Fibroblast of lung (primary cell): ENCODE data around the gene UBAP1. TPM values are rescaled to one million over a fixed set of nuclear protein-coding genes. Genes with fewer than 3 reads are reported as not detected.
A peak's percentile ranks its signal among the peaks of the same experiment; 100 is the strongest.

ENCODE experiments used
- DNase-seq, 2 donors: peaks; one replicate each; pipeline versions ENCODE4 v3.0.0 to v3.0.0-alpha.2; 2010; ENCODE audit warnings: low read depth in 2 of 2
- H2AFZ ChIP-seq: 2 replicates; pipeline ENCODE4 v1.5.1; 2012; ENCODE audit warnings: low read length, control low read depth, inconsistent platforms
- H3K27ac ChIP-seq: 2 replicates; pipeline ENCODE4 v1.5.1; 2011; ENCODE audit warnings: low read length, control low read depth; ENCODE audit not compliant: insufficient read depth
- H3K27me3 ChIP-seq: 2 replicates; pipeline ENCODE4 v1.5.1; 2011; ENCODE audit warnings: mild to moderate bottlenecking, low read length; ENCODE audit not compliant: control insufficient read depth, insufficient read depth
- H3K36me3 ChIP-seq: 2 replicates; pipeline ENCODE4 v1.5.1; 2011; ENCODE audit warnings: low read length; ENCODE audit not compliant: control insufficient read depth, insufficient read depth
- H3K4me1 ChIP-seq: 2 replicates; pipeline ENCODE4 v1.5.1; 2011; ENCODE audit warnings: low read length; ENCODE audit not compliant: control insufficient read depth, insufficient read depth; ENCODE audit errors: extremely low read depth
- H3K4me2 ChIP-seq: 2 replicates; pipeline ENCODE4 v1.5.1; 2011; ENCODE audit warnings: low read length, control low read depth; ENCODE audit not compliant: insufficient read depth; ENCODE audit errors: extremely low read depth
- H3K4me3 ChIP-seq, 4 experiments: fragments of 200-600 bp in 1 of 4; sonication (generic) in 1 of 4; replicated peaks in 1 of 4; 2 replicates each; pipeline ENCODE4 v1.5.1; 2011 to 2016; ENCODE audit warnings: low read length in 4 of 4, low read depth in 3 of 4, mild to moderate bottlenecking in 3 of 4, control low read depth in 2 of 4, inconsistent platforms in 1 of 4, mixed read lengths in 1 of 4; ENCODE audit not compliant: insufficient read depth in 1 of 4; ENCODE audit errors: control extremely low read depth in 1 of 4
- H3K79me2 ChIP-seq: 2 replicates; pipeline ENCODE4 v1.5.1; 2012; ENCODE audit warnings: mild to moderate bottlenecking, low read length, inconsistent platforms; ENCODE audit not compliant: control insufficient read depth, insufficient read depth
- H3K9ac ChIP-seq: 2 replicates; pipeline ENCODE4 v1.5.1; 2011; ENCODE audit warnings: mild to moderate bottlenecking, low read length, control low read depth; ENCODE audit not compliant: insufficient read depth
- H3K9me3 ChIP-seq: 2 replicates; pipeline ENCODE4 v1.5.1; 2012; ENCODE audit warnings: low read depth, low read length; ENCODE audit not compliant: control insufficient read depth, insufficient read depth
- H4K20me1 ChIP-seq: 2 replicates; pipeline ENCODE4 v1.5.1; 2011; ENCODE audit warnings: low read length; ENCODE audit not compliant: control insufficient read depth, insufficient read depth; ENCODE audit errors: extremely low read depth
- CTCF ChIP-seq, 2 donors: IDR thresholded peaks in 1 of 2; conservative IDR thresholded peaks in 1 of 2; 1 replicate in 1 of 2; 2 replicates in 1 of 2; pipeline ENCODE4 v1.5.1; 2011 to 2012; ENCODE audit warnings: low read length in 2 of 2, control low read depth in 1 of 2, inconsistent platforms in 1 of 2, low read depth in 1 of 2, mild to moderate bottlenecking in 1 of 2
- EZH2 ChIP-seq: IDR thresholded peaks from 2 replicates; pipeline ENCODE4 v1.5.1; 2012; ENCODE audit warnings: low read length, control low read depth, mild to moderate bottlenecking; ENCODE audit errors: missing control alignments
- polyA plus RNA-seq, 2 donors: library from polyadenylated mRNA; depleted of rRNA in 1 of 2; stranded (reverse) in 1 of 2; unstranded in 1 of 2; fragments of >200 nt; gene quantifications; 2 replicates each; pipeline ENCODE4 v1.2.1, GENCODE V29; 2011 to 2012; ENCODE audit warnings: missing spikeins in 1 of 2
- total RNA-seq: library from RNA; depleted of rRNA; stranded (reverse); fragments of >200 nt; gene quantifications from 2 replicates; pipeline ENCODE4 v1.2.1, GENCODE V29; 2014

Gene UBAP1
- total and polyA plus RNA-seq, 2 donors (not counting 1 experiment from before 2014, with no cell fraction given): 41.6 to 58.1 TPM

DNA sequence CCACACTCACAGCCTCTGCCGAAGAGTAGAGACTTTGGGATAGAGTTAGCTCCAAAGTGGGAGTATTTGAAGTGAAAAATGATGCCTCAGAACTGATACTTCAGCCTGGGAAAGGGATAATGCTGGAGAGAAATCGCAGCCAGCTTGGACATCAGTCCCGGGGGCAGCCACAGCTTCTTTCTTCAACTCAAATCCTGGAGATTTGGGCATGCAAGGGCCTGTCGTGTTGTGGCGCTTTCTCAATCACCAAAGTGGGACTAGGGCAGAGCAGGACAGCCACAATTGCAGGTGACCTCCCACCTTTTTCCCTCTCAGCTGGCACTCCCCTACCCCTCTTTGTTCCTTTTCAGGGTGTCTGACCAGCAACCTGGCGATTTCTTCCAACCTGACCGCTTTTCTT lies 70.4 kb downstream of the UBAP1 start:
- Histone ChIP-seq H3K79me2 (peaks cover 14% of the 10 kb centered on the region), H3K9me3 (no peaks in the 10 kb centered on the region), H3K27ac (no peak overlapping the region), H3K4me1 (peaks cover 11% of the 10 kb centered on the region), H2AFZ (no peak overlapping the region), H3K36me3 (peaks cover 13% of the 10 kb centered on the region), H3K4me3 (no peak overlapping the region), H4K20me1 (no peaks in the 10 kb centered on the region), H3K9ac (no peak overlapping the region), H3K4me2 (no peak overlapping the region), H3K27me3 (no peaks in the 10 kb centered on the region)
- DNase-seq: no peak
- no peak for TF ChIP-seq EZH2
- TF ChIP-seq CTCF (conservative IDR thresholded peaks at IDR 0.05 in 1 of 2, IDR thresholded peaks at IDR 0.05 in 1 of 2; ENCODE audit: low read depth in 1 of 2, low read length in 2 of 2): no peak

DNA sequence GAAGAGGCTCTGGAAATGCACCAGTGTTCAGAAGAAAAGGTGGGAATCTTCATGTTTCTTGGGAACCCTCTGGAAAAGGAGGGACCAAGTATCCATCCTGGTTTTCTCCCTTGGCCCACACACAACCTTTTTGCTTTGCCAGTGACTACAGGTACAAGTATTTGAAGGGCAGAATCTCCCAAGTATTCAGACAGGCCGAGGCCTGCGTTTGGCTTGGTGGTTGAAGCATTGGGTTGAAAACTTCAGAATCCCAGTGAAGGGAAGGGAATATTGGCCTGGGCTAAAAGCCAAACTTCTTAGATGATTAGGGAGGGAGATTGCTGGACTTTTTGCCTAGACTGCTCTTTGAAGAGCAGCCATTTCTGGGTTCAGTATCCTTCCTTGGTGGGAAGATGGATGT lies 71.9 kb downstream of the UBAP1 start:
- Histone ChIP-seq H3K27ac (no peak overlapping the region), H3K4me2 (no peak overlapping the region), H3K27me3 (no peaks in the 10 kb centered on the region), H3K36me3 (peaks cover 13% of the 10 kb centered on the region), H3K9me3 (no peaks in the 10 kb centered on the region), H3K4me1 (peaks cover 22% of the 10 kb centered on the region), H3K4me3 (no peak overlapping the region), H3K79me2 (peaks cover 14% of the 10 kb centered on the region), H4K20me1 (no peaks in the 10 kb centered on the region), H2AFZ (no peak overlapping the region), H3K9ac (no peak overlapping the region)
- TF ChIP-seq CTCF (conservative IDR thresholded peaks at IDR 0.05 in 1 of 2, IDR thresholded peaks at IDR 0.05 in 1 of 2; ENCODE audit: low read depth in 1 of 2, low read length in 2 of 2): no peak
- TF ChIP-seq EZH2: no peak
- no peak for DNase-seq

- DNase-seq: peak in 1 of 2 donors; percentile 61
- Histone ChIP-seq H3K79me2 (peaks cover 7% of the 10 kb centered on the region), H3K4me3 (no peak overlapping the region), H3K27me3 (no peaks in the 10 kb centered on the region), H3K4me1 (peaks cover 22% of the 10 kb centered on the region), H3K9me3 (no peaks in the 10 kb centered on the region), H3K9ac (no peak overlapping the region), H3K36me3 (peaks cover 13% of the 10 kb centered on the region), H4K20me1 (no peaks in the 10 kb centered on the region), H3K4me2 (no peak overlapping the region), H3K27ac (no peak overlapping the region), H2AFZ (no peak overlapping the region)
- TF ChIP-seq CTCF (conservative IDR thresholded peaks at IDR 0.05 in 1 of 2, IDR thresholded peaks at IDR 0.05 in 1 of 2; ENCODE audit: low read depth in 1 of 2, low read length in 2 of 2) (no peak), EZH2 (no peak)
Observed at GRCh38 chr9:34252016-34252415, 73.2 kb downstream of the UBAP1 start.
